Stimulated activated CD4-positive, alpha-beta T cell treated with anti-CD3 and anti-CD28 coated beads, Interleukin-4, amount 100 ng/mL, for 1 hour (primary cell): ENCODE results near the gene RSAD1.

Experiments
- DNase-seq: peaks from one replicate; pipeline ENCODE4 v3.0.0-alpha.2; 2020

Gene RSAD1

GRCh38 chr17:50522766-50523165, 44.1 kb downstream of the RSAD1 start:
- DNase-seq, result no peak

DNA sequence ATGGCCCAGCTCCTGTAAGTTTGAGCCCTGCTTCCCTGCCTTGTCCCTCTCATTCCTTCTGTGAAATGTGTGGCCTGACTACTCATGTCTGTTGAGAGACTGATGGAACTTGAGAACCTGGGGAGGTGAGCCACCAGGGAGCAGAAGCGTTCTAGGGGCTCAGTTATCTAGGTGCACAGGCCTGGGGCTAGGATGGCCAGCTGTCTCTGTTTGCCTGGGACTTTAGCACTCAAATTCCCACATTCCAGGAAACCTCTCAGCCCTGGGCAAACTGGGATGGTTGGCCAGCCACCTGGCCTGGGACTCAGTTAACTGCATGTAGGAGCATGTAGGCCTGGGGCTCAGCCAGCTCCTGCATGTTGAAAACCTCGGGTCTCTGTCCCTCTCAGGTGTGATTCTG, 44.5 kb downstream of the RSAD1 start:
- DNase-seq, result no peak

DNA sequence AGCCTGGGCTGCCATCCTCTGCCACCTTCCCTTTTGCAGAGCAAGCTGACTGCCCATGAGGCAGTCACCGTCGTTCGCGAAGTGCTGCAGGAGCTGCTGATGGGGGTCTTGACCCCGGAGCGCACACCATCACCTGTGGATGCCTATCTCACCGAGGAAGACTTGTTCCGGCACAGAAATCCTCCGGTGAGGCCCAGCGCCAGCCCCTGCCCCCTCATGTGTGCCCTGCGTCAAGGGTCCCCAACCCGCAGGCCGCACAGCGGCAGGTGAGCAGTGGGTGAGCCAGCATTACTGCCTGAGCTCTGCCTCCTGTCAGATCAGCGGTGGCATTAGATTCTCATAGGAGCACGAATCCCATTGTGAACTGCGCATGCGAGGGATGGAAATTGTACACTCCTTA, 46.2 kb downstream of the RSAD1 start:
- DNase-seq, result no peak

DNA sequence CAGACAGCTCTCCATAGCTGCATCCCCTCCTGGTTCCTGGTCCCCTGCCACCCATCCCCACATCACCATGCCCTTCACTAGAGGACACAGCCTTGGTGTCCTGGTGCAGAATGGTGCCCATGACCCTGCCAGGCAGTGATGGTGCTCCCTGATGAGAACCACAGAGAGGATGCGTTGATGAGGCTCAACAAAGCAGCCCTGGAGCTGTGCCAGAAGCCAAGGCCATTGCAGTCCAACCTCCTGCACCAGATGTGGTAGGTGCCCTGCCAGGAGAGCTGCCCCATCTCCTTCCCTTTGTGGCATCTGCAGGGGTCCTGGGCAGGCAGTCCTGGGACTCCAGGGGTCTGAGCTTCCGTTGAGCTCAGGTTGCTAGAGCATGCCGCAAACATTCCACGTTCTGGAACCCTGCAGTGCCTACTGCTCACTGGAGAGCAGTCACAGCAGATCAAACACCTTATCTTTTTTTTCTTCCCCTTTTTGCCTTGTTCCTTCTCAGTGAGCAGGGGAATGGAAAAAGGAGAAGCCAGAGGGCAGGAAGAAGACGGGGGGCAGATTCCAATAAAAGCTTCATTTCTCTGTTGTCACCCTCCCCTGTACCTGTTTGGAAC, 48.6 kb downstream of the RSAD1 start:
- DNase-seq, result no peak

DNA sequence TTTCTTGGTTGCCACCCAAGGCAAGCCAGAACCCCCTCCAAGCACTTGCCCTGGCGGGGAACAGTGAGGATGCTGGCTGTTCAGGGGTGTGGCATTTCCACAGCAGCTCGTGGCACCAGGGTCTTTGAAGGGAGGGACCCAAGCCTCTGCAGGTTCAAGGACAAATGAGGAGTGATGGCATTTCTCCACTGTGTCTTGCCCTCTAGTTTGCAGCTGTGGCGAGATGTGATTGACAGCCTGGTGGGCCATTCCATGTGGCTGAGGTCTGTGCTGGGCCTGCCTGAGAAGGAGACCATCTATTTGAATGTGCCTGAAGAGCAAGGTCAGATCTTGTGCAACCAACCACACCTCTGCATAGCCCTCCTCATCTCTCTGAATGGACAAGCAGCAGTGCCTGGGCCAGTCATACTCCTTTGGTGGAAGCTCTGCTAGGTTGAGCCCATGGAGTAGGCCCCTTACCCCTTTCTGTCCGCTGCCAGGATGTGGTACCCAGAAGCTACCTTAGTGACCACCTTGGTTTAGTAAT, 49.4 kb downstream of the RSAD1 start:
- DNase-seq, result no peak

DNA sequence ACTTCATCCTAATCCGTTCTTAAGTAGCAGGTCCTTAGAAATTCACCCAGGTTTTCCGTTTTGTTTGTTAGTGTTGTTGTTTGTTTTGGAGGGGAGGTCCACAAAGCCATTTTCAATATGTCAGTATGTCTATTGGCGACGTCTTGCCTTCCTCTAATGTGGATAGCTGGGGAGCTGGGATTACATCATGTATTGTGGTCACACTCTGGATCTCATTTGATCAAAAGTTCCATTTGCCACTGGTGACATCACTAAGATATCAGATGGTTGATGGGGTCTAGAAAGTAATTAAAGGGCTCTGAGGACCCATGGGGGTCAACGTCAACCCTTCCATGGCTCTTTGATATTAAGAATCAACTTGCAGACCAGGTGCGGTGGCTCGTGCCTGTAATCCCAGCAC, 51.2 kb downstream of the RSAD1 start:
- DNase-seq, result no peak

DNA sequence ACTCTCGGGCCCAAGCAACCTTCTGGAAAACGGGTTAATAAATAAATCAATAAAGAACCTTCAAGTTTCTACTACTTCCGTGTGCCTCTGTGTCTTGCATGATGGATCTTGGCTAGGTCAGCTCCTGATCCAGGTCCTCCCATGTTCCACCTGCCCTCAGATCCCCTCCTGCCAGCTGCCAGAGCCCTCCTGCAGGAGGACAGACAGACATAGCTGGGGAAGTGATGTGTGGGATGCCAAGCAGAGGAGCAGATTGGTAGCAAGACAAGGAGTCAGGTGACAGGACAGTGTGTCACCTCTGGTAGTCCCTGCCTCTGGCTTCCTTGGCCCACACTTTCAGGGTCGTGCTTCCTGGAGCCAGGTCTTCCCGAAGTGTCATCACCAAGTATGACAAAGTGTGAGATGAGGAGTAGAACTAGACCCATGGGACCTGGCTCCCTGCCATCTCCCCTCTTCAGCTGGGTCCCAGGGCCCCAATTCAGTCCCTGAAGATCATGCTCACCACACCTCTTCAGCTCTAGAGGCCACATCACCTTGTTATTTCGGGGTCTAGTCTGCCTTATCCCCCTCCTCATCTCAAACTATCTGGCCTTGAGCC, 52.9 kb downstream of the RSAD1 start:
- DNase-seq, result no peak

- DNase-seq, result no peak
Observed at GRCh38 chr17:50532452-50533024, 53.9 kb downstream of the RSAD1 start, which contains the start of gene EPN3. Gene EPN3, plus strand, starts transcription at chr17:50532735. Its CDS starts 3,822 bp downstream, at chr17:50536557.

- DNase-seq, result no peak
Observed at GRCh38 chr17:50533185-50533584, 54.5 kb downstream of the RSAD1 start.

GRCh38 chr17:50533720-50534148, 55.1 kb downstream of the RSAD1 start:
- no peak for DNase-seq

DNA sequence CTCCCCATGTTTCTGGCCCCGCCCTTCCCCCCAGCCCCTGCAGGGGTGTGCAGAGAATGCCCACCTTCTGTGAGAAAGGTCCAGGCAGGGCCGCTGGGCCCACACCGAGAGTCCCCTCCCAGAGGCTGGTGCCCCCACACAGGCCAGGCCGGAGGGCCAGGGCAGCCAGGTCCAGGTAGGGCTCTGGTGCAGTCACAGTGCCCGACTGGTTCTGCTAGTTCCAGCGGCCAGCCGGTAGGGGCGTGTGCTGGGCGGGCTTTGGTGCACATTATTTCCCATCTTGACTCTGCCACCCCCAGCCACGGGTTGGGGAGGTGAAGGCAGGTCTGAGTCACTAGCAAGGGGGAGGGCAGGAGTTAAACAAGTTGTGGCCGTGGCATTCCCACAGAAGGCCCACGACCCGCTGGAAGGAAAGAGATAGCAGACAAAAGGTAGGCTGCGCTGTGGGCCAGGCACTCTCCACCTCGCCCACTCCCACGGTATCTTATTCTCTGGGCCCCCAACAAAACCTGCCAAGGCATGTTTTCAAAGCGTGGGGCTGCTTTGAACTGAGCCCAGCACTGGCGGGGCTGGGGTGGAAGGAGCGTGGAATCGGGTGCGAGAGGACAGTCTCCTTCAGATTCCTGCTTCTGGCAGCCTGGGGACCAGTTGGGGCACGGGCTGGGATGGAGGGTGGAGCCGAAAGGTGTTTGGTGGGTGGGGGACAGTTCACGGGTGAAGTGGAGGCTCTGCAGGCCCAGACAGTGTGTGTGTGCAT, 55.7 kb downstream of the RSAD1 start:
- DNase-seq, result peak; percentile 27

GRCh38 chr17:50534979-50535326, 56.3 kb downstream of the RSAD1 start:
- DNase-seq, result no peak

GRCh38 chr17:50535407-50535806, 56.7 kb downstream of the RSAD1 start:
- no peak for DNase-seq
